GM19240 (cell line): Measurements from ENCODE around the gene FGF22.
"Not testable (repeated sequence)": the region's sequence is repeated elsewhere in the genome, so short reads cannot be mapped to it uniquely, and the experiment has no call there.

Experiments used
- DNase-seq: peaks from one replicate; pipeline ENCODE4 v3.0.0; 2011; ENCODE audit warnings: low spot score; ENCODE audit not compliant: insufficient read length

The FGF22 gene

GRCh38 chr19:607301-608154, 32.2 kb upstream of the FGF22 start:
- no peak for DNase-seq

DNA sequence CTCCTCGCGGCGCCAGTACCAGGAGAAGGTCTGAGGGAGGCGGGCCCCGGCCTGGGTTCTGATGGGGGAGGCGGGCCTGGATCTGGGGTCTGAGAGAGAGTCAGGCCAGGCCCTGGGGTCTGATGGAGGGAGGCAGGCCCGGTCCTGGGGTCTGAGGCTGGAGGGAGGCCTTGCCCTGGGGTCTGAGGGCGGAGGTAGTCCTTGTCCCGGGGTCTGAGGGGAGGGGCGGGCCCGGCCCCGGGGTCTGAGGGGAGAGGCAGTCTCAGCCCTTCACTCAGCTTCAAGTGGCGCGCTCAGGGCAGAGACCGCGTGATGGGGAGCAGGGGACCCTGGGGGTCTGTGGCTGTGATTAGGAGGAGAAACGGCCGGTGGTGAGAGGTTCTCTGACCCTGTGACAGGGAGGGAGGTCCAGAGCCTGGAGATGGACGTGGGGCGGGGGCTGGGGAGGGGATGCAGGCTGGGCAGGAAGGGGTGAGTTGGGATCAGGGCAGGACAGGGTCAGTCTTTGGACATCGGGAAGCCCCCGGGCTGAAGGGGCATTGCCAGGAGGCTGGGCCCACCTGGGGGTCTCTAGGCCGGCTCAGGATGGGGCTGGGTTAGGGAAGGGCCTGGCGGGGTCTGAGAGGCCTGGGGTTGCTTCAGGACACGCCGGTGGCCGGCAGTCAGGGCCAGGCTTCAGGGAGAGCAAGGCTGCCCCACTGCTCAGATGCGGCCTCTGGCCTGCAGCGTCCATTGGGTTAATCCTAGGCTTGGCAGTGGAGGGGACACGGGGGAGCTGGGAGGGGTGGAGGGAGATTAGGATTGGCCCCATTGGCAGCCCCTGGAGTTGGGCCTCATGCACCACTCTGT, 31.3 kb upstream of the FGF22 start:
- DNase-seq: no peak

DNA sequence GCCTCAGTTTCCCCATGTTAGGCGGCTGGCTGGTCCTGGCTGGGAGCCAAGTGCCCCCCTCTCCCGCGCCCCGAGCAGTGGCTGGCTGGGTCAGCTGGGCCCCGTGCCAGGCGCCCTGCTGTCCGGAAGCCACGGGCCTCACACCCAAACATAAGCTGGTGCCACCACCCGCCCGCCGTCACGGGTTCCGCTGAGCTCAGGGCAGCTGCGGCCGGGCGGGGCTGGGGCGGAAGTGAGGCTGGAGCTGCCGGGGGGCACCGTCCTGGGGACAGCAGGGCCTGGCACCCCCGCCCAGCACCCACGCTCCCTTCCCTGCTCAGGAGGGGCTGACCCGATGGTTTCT, 30.7 kb upstream of the FGF22 start:
- DNase-seq: no peak

GRCh38 chr19:610071-610800, 29.4 kb upstream of the FGF22 start:
- no peak for DNase-seq

GRCh38 chr19:610801-611480, 28.7 kb upstream of the FGF22 start:
- no peak for DNase-seq

DNA sequence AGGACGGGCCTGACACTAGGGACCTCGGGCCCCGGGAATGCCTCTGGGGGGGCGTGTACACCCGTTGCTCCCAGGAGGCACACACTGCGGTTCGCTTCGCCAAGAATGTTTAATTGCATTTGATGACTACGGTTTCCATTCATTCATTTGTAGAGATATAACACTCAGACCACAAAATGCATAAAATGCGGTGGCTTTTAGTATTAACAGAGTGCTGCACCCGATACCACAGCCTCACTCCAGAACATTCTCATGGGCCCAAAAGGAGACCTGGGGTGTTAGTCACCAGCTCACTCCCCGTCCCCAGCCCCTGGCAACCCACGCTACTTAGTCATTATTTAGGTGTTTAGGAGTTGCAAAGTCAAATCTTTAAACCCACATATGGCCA, 28.2 kb upstream of the FGF22 start:
- no peak for DNase-seq

DNA sequence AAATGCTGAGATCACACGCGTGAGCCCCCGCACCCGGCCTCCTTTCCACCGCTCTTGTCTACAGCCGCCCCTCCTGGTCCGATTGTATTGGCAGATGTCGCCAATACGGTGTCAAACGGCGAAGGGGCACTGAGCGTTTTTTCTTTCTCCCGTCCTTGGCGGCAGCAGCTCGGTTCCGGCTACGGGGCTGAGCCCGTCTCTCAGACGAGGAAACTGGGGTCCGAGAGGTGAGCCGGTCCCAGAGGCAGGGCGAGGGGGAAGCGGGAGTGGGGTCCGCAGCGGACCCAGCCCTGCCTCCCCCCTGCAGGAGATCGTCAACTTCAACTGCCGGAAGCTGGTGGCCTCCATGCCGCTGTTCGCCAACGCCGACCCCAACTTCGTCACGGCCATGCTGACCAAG, 26.7 kb upstream of the FGF22 start:
- no peak for DNase-seq

- no peak for DNase-seq
These were observed 25.7 kb upstream of the FGF22 start for GRCh38 chr19:613732-614567.

DNA sequence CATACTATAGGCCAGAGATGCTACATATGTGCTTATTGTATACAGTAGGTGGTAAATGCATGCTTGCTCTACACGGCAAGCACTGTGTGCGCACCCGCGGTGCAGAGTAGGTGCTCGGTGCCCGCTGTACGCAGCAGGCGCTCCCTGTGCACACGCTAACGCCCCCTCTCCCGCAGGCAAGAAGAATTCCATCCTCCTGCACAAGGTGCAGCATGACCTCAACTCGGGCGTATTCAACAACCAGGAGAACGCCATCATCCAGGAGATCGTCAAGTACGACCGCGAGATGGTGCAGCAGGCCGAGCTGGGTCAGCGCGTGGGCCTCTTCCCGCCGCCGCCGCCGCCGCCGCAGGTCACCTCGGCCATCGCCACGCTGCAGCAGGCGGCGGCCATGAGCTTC, 24.1 kb upstream of the FGF22 start:
- no peak for DNase-seq

- no peak for DNase-seq
These were observed 23.5 kb upstream of the FGF22 start for GRCh38 chr19:616062-616700.

DNA sequence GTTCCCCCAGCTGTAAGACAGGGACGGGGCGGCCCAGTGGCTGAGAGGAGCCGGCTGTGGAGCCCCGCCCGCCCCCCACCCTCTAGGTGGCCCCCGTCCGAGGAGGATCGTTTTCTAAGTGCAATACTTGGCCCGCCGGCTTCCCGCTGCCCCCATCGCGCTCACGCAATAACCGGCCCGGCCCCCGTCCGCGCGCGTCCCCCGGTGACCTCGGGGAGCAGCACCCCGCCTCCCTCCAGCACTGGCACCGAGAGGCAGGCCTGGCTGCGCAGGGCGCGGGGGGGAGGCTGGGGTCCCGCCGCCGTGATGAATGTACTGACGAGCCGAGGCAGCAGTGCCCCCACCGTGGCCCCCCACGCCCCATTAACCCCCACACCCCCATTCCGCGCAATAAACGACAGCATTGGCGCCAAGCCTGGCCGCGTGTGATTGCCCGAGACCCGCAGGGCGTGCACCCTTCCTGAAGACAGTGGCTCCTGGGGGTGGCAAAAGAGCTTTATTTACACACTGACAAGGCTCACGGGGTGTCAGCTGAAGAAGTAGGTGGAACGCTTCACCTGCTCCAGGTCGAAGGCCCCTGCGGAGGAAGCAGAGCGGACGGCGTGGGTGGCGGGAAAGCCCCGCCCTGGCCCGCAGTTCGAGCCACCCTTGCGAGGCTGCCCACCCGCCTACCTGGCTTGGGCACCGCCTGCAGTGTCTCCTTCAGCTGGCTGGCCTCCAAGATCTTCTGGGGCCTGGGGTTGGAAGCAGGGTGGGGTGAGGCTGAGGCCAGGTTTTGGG, 22.7 kb upstream of the FGF22 start:
- DNase-seq: no peak

DNA sequence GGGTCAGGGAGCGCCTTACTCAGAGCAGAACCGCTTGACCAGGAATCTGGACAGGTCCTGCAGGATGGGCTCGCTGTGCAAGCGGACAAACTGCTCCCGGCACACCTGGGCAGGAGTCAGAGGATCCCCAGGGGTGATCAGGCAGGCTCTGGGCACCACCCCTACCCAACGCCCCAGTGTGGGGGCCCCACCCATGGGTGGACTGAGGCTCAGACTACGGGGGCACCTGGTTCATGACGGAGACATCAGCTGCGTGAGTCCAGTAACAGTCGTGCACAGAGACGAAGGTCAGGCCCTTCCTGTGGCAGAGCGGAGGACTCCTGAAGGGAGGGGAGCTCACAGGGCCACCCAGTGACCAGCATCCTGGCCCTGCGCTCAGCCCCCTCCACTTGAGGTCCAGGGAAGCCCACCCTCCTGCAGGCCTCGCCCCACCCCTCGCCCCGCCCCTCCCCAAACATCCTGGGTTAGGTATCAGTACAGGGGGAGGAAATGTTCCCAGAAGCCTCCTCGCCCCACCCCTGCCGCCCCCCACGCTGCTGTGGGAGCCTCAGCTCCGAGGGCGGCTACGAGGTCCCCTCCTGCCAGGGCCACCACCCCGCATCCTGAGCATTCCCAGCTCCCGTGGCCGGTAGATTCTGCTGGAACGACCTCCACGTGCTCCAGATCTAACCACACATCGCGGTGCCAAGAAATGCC, 22.0 kb upstream of the FGF22 start:
- DNase-seq: no peak

DNA sequence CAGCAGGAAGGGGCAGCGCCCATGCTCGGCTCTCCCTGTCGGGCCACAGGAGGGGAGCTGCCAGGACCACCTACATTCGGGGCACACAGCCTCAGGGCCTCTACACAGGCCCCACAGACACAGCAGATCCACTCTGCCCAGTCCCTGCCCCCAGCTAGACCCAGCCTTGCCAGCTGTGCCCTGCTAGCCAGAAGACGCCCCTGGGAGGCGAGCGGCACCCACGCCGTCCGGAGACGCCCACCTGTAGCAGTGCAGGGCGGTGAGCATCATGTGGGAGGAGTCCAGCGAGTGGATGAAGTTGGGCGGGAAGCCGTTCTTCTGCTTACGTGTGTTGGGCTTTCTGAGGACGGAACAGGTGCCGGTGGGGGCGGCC, 21.4 kb upstream of the FGF22 start:
- no peak for DNase-seq

- DNase-seq: no peak
These were observed 20.9 kb upstream of the FGF22 start for GRCh38 chr19:618674-619285.

DNA sequence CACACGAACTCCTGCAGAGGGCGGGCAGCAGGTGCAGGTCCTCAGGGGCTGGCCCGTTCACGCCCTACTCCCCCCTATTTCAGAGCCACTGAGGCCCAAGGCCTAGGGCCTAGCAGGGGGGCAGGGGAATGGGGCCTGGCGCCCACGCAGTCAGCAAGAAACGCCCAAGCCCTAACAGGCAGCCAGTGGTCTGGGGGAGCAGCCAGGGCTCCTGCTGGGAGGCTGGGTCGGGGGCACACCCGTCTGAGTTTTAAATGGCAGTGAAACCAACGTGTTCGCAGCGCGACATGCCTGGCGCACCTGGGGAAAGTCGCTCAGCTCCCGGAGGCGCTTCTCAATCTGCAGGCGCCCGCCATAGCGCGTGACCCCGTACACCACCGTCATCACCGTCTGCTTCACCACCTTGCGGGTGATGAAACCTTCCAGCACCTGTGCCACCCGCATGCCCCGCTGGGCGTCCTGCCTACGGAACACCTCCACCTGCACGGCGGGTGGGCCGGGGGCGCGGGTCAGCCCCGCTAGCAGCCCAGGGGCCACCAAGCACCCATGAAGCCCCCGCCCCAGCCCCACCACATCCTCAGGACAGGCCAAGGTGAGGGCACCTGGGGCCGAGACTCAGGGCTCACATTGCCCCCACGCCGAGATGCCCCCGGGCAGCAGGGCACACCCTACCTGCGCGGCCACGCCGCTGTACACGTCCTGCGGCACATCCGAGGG, 20.2 kb upstream of the FGF22 start:
- no peak for DNase-seq

DNA sequence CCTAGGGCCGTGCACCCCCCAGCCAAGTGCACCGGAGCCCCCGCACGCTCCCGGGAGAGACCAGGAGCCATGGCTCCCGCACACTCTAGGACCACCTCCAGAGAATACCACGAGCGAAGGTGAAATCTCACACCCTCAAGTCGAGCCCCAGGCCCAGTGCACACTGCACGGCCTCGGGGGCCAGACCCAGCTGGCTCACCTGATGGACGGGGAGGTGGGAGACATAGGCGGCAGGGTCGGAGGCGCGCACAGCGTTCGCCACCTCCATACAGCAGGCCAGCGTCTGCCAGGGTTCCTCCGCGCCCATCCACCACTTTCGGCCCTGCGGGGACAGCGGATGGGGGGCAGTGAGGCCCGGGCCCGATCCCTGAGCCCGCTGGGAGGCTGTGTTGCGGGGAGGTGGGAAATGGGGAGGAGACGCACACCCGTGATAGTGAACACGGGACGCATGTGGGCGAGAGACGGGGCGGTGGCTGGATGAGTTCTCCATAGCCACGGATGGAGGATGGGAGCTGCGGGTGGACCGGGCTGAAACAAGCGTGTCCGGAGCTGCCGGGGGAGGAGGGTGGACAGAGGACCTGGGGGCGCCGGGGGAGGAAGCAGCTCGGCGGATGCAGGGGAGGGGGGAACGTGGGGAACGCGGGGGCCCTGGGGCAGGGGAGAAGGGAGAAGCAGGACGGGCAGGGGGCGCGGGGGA, 19.4 kb upstream of the FGF22 start:
- DNase-seq: no peak

GRCh38 chr19:621191-621590, 18.5 kb upstream of the FGF22 start:
- not testable (repeated sequence) for DNase-seq
